ENCODE data around the gene ZBTB11.

DNA sequence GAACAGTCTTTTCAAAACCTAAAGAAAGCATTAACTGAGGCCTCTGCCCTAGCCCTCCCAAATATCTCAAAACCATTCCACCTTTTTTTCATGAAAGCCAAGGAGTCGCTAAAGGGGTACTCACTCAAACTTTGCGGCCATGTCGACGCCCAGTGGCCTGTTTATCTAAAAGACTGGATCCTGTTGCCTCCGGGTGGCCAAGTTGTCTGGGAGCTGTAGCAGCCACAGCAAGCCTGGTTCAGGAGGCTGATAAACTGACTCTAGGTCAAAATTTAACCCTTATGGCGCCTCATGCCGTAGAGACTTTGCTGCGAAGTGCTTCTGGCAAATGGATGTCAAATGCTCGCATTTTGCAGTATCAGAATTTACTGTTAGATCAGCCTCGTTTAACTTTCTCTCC, 39.5 kb downstream of the ZBTB11 start:
- TF ChIP-seq GATA2 (IDR thresholded peaks at IDR 0.05; ENCODE audit: low read depth, low read length) = no peak
- no peak for TF ChIP-seq GATA3 (IDR thresholded peaks at IDR 0.05; ENCODE audit: low read depth, low read length)
